Measurements from ENCODE around the gene LILRB2. TPM values are rescaled to one million over a fixed set of nuclear protein-coding genes. Genes with fewer than 3 reads are reported as not detected.

Gene LILRB2
- total RNA-seq, 1 experiment from 2014 or later = not detected

DNA sequence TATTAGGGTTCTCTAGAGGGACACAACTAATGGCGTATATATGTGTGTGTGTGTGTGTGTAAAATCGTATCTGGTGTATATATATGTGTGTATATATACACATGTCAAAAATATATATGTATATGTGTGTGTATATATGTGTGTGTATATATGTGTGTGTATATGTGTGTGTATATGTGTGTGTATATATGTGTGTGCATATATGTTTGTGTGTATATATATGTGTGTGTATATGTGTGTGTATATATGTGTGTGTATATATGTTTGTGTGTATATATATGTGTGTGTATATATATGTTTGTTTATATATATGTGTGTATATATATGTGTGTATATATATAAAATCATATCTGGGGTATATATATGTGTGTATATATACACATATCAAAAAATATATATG lies 18.4 kb downstream of the LILRB2 start:
- Histone ChIP-seq H3K4me1 (ENCODE audit: insufficient read depth, low read length, poor library complexity, severe bottlenecking) (no peaks in the 10 kb centered on the region), H3K36me3 (ENCODE audit: insufficient read depth, low read length, poor library complexity, severe bottlenecking) (no peaks in the 10 kb centered on the region), H3K27ac (ENCODE audit: low read depth, low read length, poor library complexity, severe bottlenecking) (no peak overlapping the region), H3K4me3 (ENCODE audit: low read depth, low read length, poor library complexity, severe bottlenecking) (no peak overlapping the region), H3K27me3 (replicated peaks; ENCODE audit: insufficient read depth, low read depth, low read length, poor library complexity) (peaks cover 7% of the 10 kb centered on the region), H3K9me3 (ENCODE audit: low read depth, low read length, poor library complexity, severe bottlenecking) (no peaks in the 10 kb centered on the region)
- BruUV-seq (replicated peaks) = no TSS peak
- ChIA-PET CTCF (no interaction called here), POLR2A (ENCODE audit: low non-redundant PET) (no interaction called here)
- TF ChIP-seq EZH2 (IDR thresholded peaks at IDR 0.05; ENCODE audit: borderline replicate concordance, low read depth, low read length, poor library complexity, severe bottlenecking) (no peak), CTCF (conservative IDR thresholded peaks at IDR 0.05; ENCODE audit: low read depth, low read length) (no peak)
- intact Hi-C loops (cut with micrococcal nuclease; ENCODE audit: unreplicated experiment) = no loop called here
- no peak for DNase-seq (ENCODE audit: low spot score)

DNA sequence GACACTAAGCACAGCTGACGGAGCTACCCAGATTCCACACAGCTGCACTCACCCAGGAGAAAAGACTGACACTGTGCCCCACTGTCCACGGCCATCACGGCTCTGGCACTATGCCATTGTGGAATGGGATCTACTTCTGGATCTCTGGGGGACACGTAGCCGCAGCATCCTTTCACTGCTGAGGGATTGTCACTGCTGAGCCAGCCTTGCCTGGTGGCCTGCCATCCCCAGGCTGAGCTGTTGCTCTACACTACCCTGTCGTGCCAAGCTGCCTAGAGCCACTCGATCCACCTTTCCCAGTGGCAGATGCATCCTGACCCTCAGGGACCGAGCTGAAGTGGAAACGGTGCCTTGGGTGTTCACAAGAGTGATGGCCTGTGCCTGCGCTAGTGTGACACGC lies 18.8 kb downstream of the LILRB2 start:
- no TSS peak for BruUV-seq (replicated peaks)
- Histone ChIP-seq H3K27ac (ENCODE audit: low read depth, low read length, poor library complexity, severe bottlenecking) (no peak overlapping the region), H3K9me3 (ENCODE audit: low read depth, low read length, poor library complexity, severe bottlenecking) (no peaks in the 10 kb centered on the region), H3K36me3 (ENCODE audit: insufficient read depth, low read length, poor library complexity, severe bottlenecking) (no peaks in the 10 kb centered on the region), H3K4me1 (ENCODE audit: insufficient read depth, low read length, poor library complexity, severe bottlenecking) (no peaks in the 10 kb centered on the region), H3K4me3 (ENCODE audit: low read depth, low read length, poor library complexity, severe bottlenecking) (no peak overlapping the region), H3K27me3 (replicated peaks; ENCODE audit: insufficient read depth, low read depth, low read length, poor library complexity) (peaks cover 11% of the 10 kb centered on the region)
- TF ChIP-seq EZH2 (IDR thresholded peaks at IDR 0.05; ENCODE audit: borderline replicate concordance, low read depth, low read length, poor library complexity, severe bottlenecking) = no peak
- no peak for TF ChIP-seq CTCF (conservative IDR thresholded peaks at IDR 0.05; ENCODE audit: low read depth, low read length)
- CTCF ChIA-PET = no interaction called here
- POLR2A ChIA-PET (ENCODE audit: low non-redundant PET) = no interaction called here
- no peak for DNase-seq (ENCODE audit: low spot score)
- intact Hi-C loops (cut with micrococcal nuclease; ENCODE audit: unreplicated experiment) = no loop called here

DNA sequence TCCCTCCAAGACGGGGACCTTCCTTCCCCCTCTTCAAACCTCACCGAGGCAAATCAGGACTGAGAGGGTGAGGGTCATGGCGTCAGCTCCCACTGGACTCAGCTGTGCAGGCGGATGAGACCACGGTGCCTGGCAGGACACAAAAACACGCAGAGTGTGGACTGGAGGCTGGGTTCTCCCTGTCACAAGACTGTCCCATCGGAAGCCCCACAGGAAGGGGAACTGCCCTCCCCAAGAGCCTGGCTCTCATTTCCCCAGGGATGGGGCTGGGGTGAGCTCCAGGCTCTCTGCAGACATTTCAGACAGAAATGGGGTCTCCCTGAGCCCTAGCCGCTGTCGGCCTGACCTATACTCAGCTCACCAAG lies 23.8 kb downstream of the LILRB2 start, which contains the start of gene LILRB5:
TSS of gene LILRB5 (minus strand) at position 158 of the 365 bp plus-strand sequence. CDS start at position 78, 80 bp downstream.
- no peak for DNase-seq (ENCODE audit: low spot score)
- no peaks in the 10 kb centered on the region for H3K36me3 ChIP-seq (ENCODE audit: insufficient read depth, low read length, poor library complexity, severe bottlenecking)
- H3K27ac ChIP-seq (ENCODE audit: low read depth, low read length, poor library complexity, severe bottlenecking) = no peak within 1 kb of the TSS
- BruUV-seq (replicated peaks) = no TSS peak
- TF ChIP-seq CTCF (conservative IDR thresholded peaks at IDR 0.05; ENCODE audit: low read depth, low read length) (no peak), EZH2 (IDR thresholded peaks at IDR 0.05; ENCODE audit: borderline replicate concordance, low read depth, low read length, poor library complexity, severe bottlenecking) (no peak)
- H3K27me3 ChIP-seq (replicated peaks; ENCODE audit: insufficient read depth, low read depth, low read length, poor library complexity) = peaks cover 27% of the 10 kb centered on the region
- no peak within 1 kb of the TSS for H3K4me3 ChIP-seq (ENCODE audit: low read depth, low read length, poor library complexity, severe bottlenecking)
- POLR2A ChIA-PET (ENCODE audit: low non-redundant PET) = no interaction called here
- H3K9me3 ChIP-seq (ENCODE audit: low read depth, low read length, poor library complexity, severe bottlenecking) = no peaks in the 10 kb centered on the region
- intact Hi-C loops (cut with micrococcal nuclease; ENCODE audit: unreplicated experiment) = no loop called here
- no peaks in the 10 kb centered on the region for H3K4me1 ChIP-seq (ENCODE audit: insufficient read depth, low read length, poor library complexity, severe bottlenecking)
- CTCF ChIA-PET = interaction anchor here (0.7 kb wide), 1 partner anchor 9 kb away, joined by 3 read pairs; no protein-coding TSS in a partner anchor
